GM12875 (cell line): ENCODE measurements around the gene FOXRED1.
A peak's percentile ranks its signal among the peaks of the same experiment; 100 is the strongest.
"Not testable (repeated sequence)": the region's sequence is repeated elsewhere in the genome, so short reads cannot be mapped to it uniquely, and the experiment has no call there.

Source experiments
- H3K4me3 ChIP-seq: one replicate; pipeline ENCODE4 v1.5.1; 2011; ENCODE audit warnings: low read depth, low read length, control low read depth
- TF ChIP-seq, protein P1 (sequence below): IDR thresholded peaks from 2 replicates; pipeline ENCODE4 v1.5.1; 2011; ENCODE audit warnings: low read depth, mild to moderate bottlenecking, control low read depth, inconsistent platforms, low read length, moderate library complexity, borderline replicate concordance; ENCODE audit not compliant: insufficient read depth

The FOXRED1 gene

DNA sequence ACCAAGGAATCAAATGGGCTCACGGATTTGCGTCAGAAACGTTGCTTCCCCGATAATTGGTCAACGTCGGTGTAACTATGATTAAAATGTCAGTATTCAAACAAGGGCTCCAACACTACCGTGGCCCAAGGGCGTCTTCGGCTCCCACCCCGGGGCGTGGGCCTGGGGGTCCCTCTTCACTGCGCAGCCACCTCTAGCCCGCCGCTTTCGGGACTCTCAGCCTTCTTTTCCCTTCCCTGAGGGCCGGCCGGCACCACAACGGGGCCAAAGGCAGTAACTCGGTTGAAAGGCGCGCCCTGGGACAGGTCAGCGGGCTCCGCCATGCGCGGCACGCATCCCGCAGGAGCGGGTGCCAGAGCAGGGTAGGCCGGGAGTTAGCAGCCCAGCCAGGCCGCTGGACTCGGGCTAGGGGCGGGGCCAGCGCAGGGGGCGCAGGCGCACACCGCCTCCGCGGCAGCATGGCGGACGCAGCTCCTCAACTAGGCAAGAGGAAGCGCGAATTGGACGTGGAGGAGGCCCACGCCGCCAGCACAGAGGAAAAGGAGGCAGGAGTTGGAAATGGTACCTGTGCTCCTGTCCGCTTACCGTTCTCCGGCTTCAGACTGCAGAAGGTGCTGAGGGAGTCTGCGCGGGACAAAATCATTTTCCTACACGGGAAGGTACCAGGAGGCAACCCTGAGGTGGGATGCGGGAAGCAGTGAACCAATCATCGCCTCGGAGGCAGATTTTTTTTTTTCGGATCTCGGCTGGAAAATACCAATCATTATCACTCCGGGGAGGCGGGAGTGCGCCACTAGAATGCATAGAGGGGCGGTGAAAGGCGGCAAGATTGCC is 34.9 kb downstream of the FOXRED1 start, which contains the start of gene DCPS:
DCPS (plus strand) TSS at position 438 of the 834 bp plus-strand sequence; CDS start at position 459, 21 bp downstream.
- TF ChIP-seq, protein P1, sequence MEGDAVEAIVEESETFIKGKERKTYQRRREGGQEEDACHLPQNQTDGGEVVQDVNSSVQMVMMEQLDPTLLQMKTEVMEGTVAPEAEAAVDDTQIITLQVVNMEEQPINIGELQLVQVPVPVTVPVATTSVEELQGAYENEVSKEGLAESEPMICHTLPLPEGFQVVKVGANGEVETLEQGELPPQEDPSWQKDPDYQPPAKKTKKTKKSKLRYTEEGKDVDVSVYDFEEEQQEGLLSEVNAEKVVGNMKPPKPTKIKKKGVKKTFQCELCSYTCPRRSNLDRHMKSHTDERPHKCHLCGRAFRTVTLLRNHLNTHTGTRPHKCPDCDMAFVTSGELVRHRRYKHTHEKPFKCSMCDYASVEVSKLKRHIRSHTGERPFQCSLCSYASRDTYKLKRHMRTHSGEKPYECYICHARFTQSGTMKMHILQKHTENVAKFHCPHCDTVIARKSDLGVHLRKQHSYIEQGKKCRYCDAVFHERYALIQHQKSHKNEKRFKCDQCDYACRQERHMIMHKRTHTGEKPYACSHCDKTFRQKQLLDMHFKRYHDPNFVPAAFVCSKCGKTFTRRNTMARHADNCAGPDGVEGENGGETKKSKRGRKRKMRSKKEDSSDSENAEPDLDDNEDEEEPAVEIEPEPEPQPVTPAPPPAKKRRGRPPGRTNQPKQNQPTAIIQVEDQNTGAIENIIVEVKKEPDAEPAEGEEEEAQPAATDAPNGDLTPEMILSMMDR = no peak

DNA sequence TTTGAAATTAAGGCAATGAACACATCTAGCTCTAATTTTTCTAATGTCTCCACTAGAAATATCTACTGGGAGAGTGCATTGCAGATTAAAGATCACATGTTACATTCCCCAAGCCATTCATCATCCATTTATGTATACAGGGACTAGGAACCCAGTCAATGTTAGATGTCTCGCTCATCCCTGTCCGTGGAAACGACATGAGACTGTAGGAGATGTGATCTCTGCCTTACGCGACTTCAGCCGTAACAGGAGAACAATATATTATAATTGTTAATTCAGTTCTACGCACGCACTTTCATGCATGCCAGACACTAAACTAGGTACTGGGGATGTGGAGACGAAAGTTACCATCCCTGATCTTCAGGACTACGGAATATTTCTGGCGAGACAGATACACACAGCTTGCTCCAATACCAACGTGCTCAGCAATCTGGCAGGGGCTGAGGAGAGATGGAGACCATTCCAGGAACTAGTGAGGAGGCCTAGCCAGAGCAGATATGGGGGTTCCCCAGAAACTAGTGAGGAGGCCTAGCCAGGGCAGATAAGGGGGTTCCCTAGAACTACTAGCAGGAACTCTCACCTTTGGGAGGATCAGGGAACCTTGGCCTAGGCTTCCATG is 35.6 kb downstream of the FOXRED1 start:
- TF ChIP-seq, protein P1 = no peak

More for the DNA sequence above, 34.9 kb downstream of the FOXRED1 start, which contains the start of gene DCPS:
- H3K4me3 ChIP-seq = peak within 1 kb of the TSS; percentile 73

DNA sequence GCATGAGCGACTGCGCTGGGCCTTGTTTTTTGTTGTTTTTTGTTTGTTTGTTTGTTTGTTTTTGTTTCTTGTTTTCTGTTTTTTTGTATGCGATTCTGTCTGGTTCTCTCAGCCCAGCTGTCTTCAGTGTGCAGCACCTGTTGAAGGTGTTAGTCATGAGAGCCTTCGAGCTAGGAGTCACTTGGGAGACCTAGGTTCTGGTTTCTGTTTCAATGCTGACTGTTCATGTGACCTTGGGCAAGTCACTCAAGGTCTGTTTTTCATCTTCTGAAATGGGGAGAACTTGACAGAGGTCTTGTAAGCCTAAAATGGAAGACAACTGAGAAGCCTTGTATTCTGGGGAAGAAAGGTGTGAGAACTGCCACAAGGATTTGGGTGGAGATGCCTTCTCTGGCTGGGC is 36.7 kb downstream of the FOXRED1 start:
- TF ChIP-seq, protein P1 = no peak
- no peak overlapping the region for H3K4me3 ChIP-seq

More for the DNA sequence above, 35.6 kb downstream of the FOXRED1 start:
- peak overlapping the region; percentile 73 for H3K4me3 ChIP-seq

DNA sequence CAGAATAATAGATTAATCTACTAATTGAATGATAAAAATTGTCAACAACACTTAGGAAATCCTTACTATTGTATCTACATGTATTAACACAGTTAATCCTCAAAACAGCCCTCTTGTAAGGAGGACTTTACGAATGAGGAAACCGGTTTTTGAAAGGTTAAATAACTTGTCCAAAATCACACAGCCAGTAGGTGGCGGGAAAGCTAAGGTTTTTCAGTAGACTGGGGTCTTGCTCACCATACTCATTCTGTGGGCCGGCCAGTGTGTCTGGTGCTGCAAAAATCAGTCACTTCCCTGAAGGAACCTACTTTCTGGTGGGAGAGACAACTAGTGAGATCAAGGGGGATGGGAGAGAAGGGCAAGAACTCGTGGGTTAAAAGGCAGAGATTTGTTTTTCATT is 38.8 kb downstream of the FOXRED1 start:
- TF ChIP-seq, protein P1 = peak; percentile 25; the same call in 1 of the 2 replicates
- no peak overlapping the region for H3K4me3 ChIP-seq

DNA sequence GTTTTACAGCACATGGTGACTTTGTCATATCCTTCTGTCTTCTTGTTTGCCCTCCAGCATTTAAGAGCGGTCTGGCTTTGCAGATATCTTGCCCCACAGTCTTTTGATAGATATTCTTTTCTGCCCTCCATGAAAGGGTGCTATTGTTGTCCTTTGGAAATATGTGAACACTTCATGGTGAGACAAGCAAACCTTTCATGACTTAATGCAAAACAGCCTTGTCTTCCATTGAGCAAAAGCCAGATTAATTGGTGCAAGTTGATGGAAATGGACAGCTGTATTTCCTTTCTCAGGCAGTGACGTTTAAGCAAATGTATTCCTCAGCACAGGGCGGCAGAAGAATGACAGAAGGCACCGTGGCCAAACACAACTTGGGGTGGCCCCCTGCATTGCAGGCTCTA is 39.3 kb downstream of the FOXRED1 start:
- no peak overlapping the region for H3K4me3 ChIP-seq
- TF ChIP-seq, protein P1 = no peak

DNA sequence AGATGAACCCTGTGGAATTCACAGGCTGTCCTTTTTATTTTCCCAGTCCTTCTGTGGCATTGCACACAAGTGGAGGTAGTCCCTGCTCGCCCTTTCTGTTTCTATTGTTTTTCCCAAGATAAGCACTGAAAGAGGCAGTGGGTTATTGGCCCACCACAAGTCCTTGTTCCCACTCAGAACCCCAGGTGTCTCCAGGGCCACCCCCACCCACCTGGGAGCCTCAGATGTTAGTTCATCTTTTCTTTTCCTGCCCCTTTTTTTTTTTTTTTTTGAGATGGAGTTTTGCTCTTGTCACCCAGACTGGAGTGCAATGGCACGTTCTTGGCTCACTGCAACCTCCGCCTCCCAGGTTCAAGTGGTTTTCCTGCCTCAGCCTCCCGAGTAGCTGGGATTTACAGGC is 39.8 kb downstream of the FOXRED1 start:
- H3K4me3 ChIP-seq = not testable (repeated sequence)

DNA sequence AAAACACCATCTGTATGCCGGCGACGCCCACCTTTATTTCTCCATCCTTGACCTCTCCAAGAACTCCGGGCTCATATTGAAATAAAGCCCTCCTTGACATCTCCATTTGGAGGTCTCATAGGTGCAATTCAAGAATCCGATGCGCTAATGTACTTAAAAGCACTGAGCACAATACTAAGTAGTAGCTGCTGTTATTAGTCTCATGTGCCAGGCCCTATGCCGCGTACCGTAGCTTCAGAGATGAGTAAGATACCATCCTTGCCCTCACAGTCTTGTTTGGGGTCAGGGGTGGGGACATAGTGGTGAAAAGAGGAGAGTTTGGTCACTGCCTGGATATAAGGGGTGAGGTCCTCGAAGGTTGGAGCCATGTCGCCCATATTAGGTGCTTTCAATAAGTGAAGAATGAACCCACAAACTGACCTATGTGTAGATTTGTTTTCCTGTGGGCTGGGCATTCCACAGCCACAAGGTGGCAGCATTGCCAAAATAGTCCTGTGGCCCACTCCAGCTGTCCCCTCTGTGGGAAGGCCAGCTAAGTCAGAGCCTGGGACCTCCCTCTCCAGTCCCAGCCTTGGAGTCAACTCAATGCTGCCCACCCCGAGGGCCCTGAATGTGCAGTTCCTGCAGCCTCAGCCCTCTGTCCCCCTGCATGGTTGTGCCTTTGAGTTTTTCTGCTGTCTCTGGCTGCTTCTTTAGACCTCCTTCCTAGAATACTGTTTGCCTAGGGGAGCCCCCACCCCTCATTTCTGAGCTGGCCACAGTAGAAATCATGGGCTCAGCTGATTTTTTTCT is 41.4 kb downstream of the FOXRED1 start:
- TF ChIP-seq, protein P1 = peak; percentile 84

More for the DNA sequence above, 41.4 kb downstream of the FOXRED1 start:
- H3K4me3 ChIP-seq = no peak overlapping the region
